ENCODE data around the gene APOA5. TPM values are rescaled to one million over a fixed set of nuclear protein-coding genes. Genes with fewer than 3 reads are reported as not detected.

Gene APOA5
- total RNA-seq, 1 experiment from 2014 or later: 0.11 TPM

DNA sequence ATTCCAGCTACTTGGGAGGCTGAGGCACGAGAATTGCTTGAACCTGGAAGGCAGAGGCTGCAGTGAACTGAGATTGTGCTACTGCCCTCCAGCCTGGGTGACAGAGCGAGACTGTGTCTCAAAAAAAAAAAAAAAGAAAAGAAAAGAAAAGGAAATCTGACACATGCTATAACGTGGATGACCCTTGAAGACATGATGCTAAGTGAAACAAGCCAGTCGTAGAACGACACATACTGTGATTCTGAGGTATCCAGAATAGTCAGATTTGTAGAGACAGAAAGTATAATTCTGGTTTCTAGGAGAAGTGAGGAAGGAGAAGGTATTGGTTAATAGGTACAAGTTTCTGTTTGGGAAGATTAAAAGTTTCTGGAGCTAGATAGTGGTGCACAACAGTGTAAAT is 6.7 kb upstream of the APOA5 start:
- no peak overlapping the region for H3K4ac ChIP-seq (ENCODE audit: low read depth, low read length)
- TF ChIP-seq, protein P1, sequence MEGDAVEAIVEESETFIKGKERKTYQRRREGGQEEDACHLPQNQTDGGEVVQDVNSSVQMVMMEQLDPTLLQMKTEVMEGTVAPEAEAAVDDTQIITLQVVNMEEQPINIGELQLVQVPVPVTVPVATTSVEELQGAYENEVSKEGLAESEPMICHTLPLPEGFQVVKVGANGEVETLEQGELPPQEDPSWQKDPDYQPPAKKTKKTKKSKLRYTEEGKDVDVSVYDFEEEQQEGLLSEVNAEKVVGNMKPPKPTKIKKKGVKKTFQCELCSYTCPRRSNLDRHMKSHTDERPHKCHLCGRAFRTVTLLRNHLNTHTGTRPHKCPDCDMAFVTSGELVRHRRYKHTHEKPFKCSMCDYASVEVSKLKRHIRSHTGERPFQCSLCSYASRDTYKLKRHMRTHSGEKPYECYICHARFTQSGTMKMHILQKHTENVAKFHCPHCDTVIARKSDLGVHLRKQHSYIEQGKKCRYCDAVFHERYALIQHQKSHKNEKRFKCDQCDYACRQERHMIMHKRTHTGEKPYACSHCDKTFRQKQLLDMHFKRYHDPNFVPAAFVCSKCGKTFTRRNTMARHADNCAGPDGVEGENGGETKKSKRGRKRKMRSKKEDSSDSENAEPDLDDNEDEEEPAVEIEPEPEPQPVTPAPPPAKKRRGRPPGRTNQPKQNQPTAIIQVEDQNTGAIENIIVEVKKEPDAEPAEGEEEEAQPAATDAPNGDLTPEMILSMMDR (conservative IDR thresholded peaks at IDR 0.05): no peak
- no peak overlapping the region for H4K91ac ChIP-seq (ENCODE audit: insufficient read length, low read depth, low read length)
- no peak overlapping the region for H2AFZ ChIP-seq (ENCODE audit: low read length)
- no peak overlapping the region for H2BK5ac ChIP-seq (ENCODE audit: insufficient read length, low read length)
- H3K56ac ChIP-seq (ENCODE audit: insufficient read length, low read depth, low read length): no peak overlapping the region
- no peaks in the 10 kb centered on the region for H3K27me3 ChIP-seq (ENCODE audit: insufficient read depth, low read length)
- H2AK5ac ChIP-seq (ENCODE audit: insufficient read length, low read length): no peak overlapping the region
- no peak overlapping the region for H3K23ac ChIP-seq (ENCODE audit: insufficient read length, low read depth, low read length)
- no peaks in the 10 kb centered on the region for H3K4me1 ChIP-seq (ENCODE audit: insufficient read depth, low read length)
- no peak overlapping the region for H3K4me2 ChIP-seq (ENCODE audit: insufficient read depth, insufficient read length, low read length)
- H2BK15ac ChIP-seq (ENCODE audit: low read depth, low read length): no peak overlapping the region
- no peaks in the 10 kb centered on the region for H3K79me1 ChIP-seq (ENCODE audit: insufficient read depth, low read depth, low read length, poor library complexity, severe bottlenecking)
- H2BK20ac ChIP-seq (ENCODE audit: low read depth, low read length, poor library complexity, severe bottlenecking): no peak overlapping the region
- no peaks in the 10 kb centered on the region for H3K23me2 ChIP-seq (ENCODE audit: insufficient read length, low read depth, low read length, poor library complexity, severe bottlenecking)
- H3K4me3 Mint-ChIP-seq: no peak overlapping the region
- no peaks in the 10 kb centered on the region; the same call in 1 of the 2 replicates for H3K27me3 Mint-ChIP-seq (ENCODE audit: low read depth)
- H4K20me1 ChIP-seq (ENCODE audit: control insufficient read depth, insufficient read depth, insufficient read length): no peaks in the 10 kb centered on the region
- H2BK120ac ChIP-seq (ENCODE audit: low read depth, low read length, poor library complexity, severe bottlenecking): no peak overlapping the region
- H3K18ac ChIP-seq (ENCODE audit: insufficient read length, low read depth, low read length): no peak overlapping the region
- no peaks in the 10 kb centered on the region for H3K36me3 Mint-ChIP-seq (ENCODE audit: insufficient read depth in 1 of 3, low read depth in 3 of 3)
- no peak overlapping the region for H3K14ac ChIP-seq (ENCODE audit: insufficient read depth, low read length)
- DNase-seq: no peak
- H3K9me3 ChIP-seq (ENCODE audit: control insufficient read depth, low read depth, low read length): no peaks in the 10 kb centered on the region
- H3K79me2 ChIP-seq (ENCODE audit: insufficient read depth, low read length): no peaks in the 10 kb centered on the region
- H2BK12ac ChIP-seq (ENCODE audit: insufficient read length, low read depth, low read length): no peak overlapping the region
- no peak overlapping the region for H3T11ph ChIP-seq (ENCODE audit: low read length)
- H4K5ac ChIP-seq (ENCODE audit: insufficient read length, low read depth, low read length): no peak overlapping the region
- no peak overlapping the region for H3K27ac Mint-ChIP-seq
- no peak overlapping the region for H4K8ac ChIP-seq (replicated peaks; ENCODE audit: insufficient read length, low read depth, low read length)
- H3K9me3 Mint-ChIP-seq: no peaks in the 10 kb centered on the region
- no CpG with 5 or more reads among the region's 5 CpGs for WGBS (ENCODE audit: extremely low coverage, insufficient read length, low lambda C conversion rate)
- no peak overlapping the region for H3K9ac ChIP-seq (ENCODE audit: extremely low read depth, insufficient read length, low read length)
- H3K27ac ChIP-seq (ENCODE audit: insufficient read length, low read depth, low read length): no peak overlapping the region
- 0 out of 4 replicates have a peak, but pooled peaks cover 0 to 3% of the 10 kb centered on the region in 2 experiments for H3K4me1 Mint-ChIP-seq

All from H9 (cell line).